Left colon (tissue), 2 donors: ENCODE measurements around the gene ACTR6. TPM values are rescaled to one million over a fixed set of nuclear protein-coding genes. Genes with fewer than 3 reads are reported as not detected.

ENCODE experiments used
- ATAC-seq: fragments of 200-7000 bp; cut with Tn5 transposase; one replicate; pipeline ENCODE4 v1.9.1; 2020; ENCODE audit warnings: mild to moderate bottlenecking, moderate library complexity
- DNase-seq, 2 donors: peaks; one replicate each; pipeline ENCODE4 v3.0.0-alpha.2; 2020
- intact Hi-C, 2 donors: fragments of 100-400 bp; cut with DNase I in 1 of 2; cut with micrococcal nuclease in 1 of 2; formaldehyde crosslinking; loops; one replicate each; pipeline versions ENCODE4 v1.11.2 to v1.14.0; 2022; cut with DNase I, micrococcal nuclease
- long read RNA-seq: library from polyadenylated mRNA; unstranded; transcript quantifications from one replicate; pipeline ENCODE4 v2.0.0, GENCODE V29; 2021
- total RNA-seq, 2 donors: library from RNA; stranded (reverse); fragmentation: NEBNext Ultra II Directional; extraction: Animal tissue kit (Norgen Biotek cat#: 25700); gene quantifications; one replicate each; pipeline ENCODE4 v1.2.1, GENCODE V29; 2021
- donor health status: DM: no; HTN: no; CAD: no.
- donor health status: DM: yes; HTN: yes; CAD: no.

ACTR6 gene
- 10 to 100 TPM; 20.4 to 24.7 TPM for total RNA-seq
- long read RNA-seq, transcript ACTR6-201 (11 exons, 2,464 nt) = major isoform, 13 of 17 reads
- long read RNA-seq, partial matches to known transcripts = 0 of 17 reads
- long read RNA-seq, other reads (novel, unspliced or antisense) = 2 of 17 reads

DNA sequence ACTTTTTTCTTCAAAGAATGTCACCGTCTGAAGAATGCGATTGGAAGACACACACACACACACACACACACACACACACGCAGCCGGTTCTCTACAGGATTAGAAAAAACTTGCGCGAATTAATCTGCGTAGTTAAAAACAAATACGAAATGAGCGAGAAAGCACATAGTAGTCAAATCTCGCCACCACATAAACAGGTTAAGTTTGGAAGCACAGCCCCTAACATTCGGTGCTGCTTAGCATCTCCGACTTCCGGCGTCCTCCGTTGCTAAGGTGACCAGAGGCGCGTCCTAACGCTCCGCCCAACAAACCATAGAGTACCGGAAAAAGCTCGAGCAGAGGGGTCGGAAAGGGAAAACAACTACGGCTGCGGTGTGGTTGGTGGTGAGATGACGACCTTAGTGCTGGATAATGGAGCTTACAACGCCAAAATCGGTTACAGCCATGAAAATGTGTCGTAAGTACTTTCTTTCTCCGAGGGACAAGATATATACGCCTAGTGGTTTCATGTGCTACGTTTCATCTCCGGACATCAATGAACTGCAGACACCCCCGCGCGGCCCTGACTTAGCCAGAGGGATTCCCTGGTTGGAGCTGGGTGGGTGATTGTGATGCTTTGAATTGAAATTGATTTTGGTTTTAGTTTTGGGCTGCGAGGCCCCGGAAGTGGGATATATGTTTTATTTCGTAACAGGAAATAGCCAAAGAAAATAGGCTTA is at the start of gene ACTR6:
Gene ACTR6, plus strand, starts transcription at position 353 of the 719 bp plus-strand sequence. Its CDS starts 37 bp downstream, at position 390.
- intact Hi-C loops = loop anchor here in 1 of 2 donors (5.0 kb wide), 1 partner anchor 58 kb away; the partner anchor contains the start of gene BLTP3B
- ATAC-seq = peak; percentile 90

DNA sequence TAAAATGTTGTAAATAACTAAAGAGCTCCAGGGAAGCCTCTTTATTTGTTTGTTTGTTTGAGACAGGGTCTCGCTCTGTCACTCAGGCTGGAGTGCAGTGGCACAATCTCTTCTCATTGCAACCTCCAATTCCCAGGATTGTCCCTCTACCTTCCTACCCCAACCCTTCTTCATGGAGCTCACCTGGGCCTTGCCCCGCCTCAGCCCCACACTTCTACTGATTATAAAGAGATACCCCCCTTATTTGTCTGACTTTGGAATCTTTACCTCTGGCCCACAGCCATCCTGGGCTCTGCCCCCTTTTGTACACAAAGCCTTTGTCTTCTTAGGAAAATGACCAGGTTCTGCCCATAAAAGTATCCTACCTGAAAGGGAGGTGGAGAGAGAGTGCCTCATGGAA is 48.8 kb upstream of the ACTR6 start:
- DNase-seq = no peak
- intact Hi-C loops = no loop called here
- no peak for ATAC-seq

More for the DNA sequence above, at the start of gene ACTR6:
- peak; percentile 96 to 99 for DNase-seq

GRCh38 chr12:100153131-100153530 is 47.5 kb upstream of the ACTR6 start:
- DNase-seq (no peak), ATAC-seq (no peak)
- intact Hi-C loops = no loop called here

GRCh38 chr12:100154474-100155247 is 46.0 kb upstream of the ACTR6 start:
- peak; percentile 75 for ATAC-seq
- peak; percentile 68 to 85 for DNase-seq

GRCh38 chr12:100156731-100157426 is 43.7 kb upstream of the ACTR6 start:
- no peak for ATAC-seq
- intact Hi-C loops = no loop called here
- no peak for DNase-seq

More at GRCh38 chr12:100154474-100155247, 46.0 kb upstream of the ACTR6 start:
- intact Hi-C loops = no loop called here

GRCh38 chr12:100157427-100157821 is 43.2 kb upstream of the ACTR6 start:
- intact Hi-C loops = no loop called here
- no peak for ATAC-seq
- no peak for DNase-seq

- intact Hi-C loops = no loop called here
- ATAC-seq = no peak
- no peak for DNase-seq
These were observed 42.1 kb upstream of the ACTR6 start for GRCh38 chr12:100158535-100158934.

- intact Hi-C loops = no loop called here
- ATAC-seq = no peak
- DNase-seq = no peak
These were observed 41.1 kb upstream of the ACTR6 start for GRCh38 chr12:100159391-100160104.

- ATAC-seq = peak; percentile 98
- peak; percentile 85 to 90 for DNase-seq
- intact Hi-C loops = no loop called here
These were observed 37.0 kb upstream of the ACTR6 start for GRCh38 chr12:100163416-100164152.

DNA sequence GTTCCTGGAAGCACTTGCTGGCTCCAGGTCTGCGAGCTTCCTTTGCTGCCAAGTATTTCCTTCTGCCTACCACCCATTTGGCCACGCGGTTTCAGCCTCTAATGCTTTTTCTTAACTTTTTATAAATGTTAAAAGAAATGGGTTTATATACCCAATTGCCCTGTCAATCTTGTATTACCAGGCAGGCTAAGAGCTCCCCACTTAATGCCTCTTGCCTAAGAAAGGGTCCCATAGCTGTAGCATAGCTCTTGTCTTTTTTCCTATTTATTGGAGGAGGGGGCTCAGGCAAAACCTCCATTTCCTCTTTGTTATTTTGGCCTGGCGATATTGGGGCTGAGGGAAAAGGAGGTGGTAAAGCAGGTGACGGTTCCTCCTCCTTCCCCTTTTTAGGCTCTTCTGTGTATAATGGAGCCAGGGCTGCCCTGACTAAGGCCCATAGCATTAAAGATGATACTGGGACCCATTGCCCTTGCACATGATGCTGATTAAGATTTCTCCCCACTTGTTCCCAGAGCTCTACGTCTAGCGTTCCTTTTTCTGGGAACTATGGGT is 36.4 kb upstream of the ACTR6 start:
- no peak for ATAC-seq
- intact Hi-C loops = no loop called here
- DNase-seq = no peak

GRCh38 chr12:100165356-100165755 is 35.3 kb upstream of the ACTR6 start:
- ATAC-seq (no peak), DNase-seq (no peak)
- intact Hi-C loops = no loop called here

DNA sequence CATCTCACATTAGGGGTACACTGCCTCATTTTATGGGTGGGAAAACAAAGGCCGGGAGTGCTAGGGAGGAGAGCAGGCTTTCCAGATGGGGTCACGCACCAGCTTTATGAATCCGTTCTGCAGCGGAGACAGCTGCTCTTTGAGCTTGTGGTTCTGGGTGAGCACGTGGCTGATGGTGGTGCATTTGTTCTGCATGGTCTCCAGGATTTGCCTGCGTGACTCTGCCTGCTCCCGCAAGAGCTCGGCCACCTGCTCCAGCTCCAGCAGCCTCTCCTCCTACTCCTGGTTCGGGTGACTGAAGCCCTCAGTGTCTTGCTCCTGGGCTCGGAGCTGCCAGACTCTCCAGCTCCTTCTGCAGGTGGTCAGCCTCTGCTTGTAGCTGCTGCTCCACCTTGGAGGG is 34.4 kb upstream of the ACTR6 start:
- intact Hi-C loops = no loop called here
- no peak for ATAC-seq
- DNase-seq = no peak

DNA sequence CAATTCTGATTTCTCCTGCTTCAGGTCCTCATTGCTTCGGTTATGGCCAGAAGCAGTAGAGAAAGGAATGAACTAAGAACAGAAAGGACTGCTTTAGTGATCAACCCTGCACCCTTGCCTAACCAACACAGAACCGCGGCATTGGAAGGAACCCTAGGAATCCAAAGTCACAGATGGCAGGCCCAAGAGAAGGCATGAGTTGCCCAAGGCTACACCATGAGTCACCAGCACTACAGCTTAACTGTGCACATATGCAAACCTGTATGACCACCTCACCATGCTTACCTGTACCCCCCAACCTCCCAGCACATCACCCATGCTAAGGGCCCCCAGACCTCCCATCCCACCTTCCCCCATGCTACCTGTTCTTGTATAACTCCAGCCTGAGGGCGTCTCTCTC is 32.1 kb upstream of the ACTR6 start:
- intact Hi-C loops = no loop called here
- DNase-seq = no peak
- no peak for ATAC-seq

DNA sequence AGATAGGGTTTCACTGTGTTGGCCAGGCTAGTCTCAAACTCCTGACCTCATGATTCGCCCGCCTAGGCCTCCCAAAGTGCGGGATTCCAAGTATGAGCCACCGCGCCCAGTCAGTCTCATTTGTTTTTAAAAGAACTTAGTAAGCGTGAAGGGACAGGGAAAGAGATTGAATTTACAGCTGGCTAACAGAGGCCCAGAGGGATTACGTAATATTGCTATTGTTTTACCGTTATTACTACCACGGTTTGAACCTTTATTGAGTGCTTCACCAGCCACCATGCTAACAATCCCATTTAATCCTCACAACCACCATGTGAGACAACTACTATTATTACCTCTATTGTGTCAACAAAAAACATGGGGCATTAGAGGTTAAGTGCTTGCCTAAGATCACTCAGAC is 31.3 kb upstream of the ACTR6 start:
- DNase-seq = no peak
- ATAC-seq = no peak
- intact Hi-C loops = no loop called here

- DNase-seq (no peak), ATAC-seq (no peak)
- intact Hi-C loops = no loop called here
These were observed 30.2 kb upstream of the ACTR6 start for GRCh38 chr12:100170313-100170858.

DNA sequence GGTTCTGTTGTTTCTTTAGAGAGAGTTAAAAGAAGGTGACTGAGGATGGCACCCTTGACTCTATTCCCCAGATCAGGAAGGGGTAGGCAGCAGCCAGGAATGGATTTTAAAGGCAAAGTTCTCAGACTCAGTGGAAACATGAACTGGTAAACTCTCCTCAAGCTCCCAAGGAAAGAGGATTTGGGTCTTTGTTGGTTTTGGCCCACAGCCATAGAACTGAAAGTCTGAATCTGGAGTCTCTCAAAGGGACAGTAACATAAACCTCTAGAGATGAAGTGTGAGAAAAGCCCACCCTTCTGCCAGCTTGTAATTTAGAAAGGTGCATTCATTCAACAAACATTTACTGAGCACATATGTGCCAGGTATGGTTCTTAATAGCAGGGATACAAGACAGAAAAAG is 29.4 kb upstream of the ACTR6 start:
- intact Hi-C loops = no loop called here
- no peak for DNase-seq
- ATAC-seq = no peak

GRCh38 chr12:100173111-100173510 is 27.5 kb upstream of the ACTR6 start:
- no peak for DNase-seq
- intact Hi-C loops = no loop called here
- ATAC-seq = no peak

GRCh38 chr12:100174495-100174894 is 26.1 kb upstream of the ACTR6 start:
- ATAC-seq = no peak
- DNase-seq = no peak
- intact Hi-C loops = no loop called here
